WTC11 (cell line): ENCODE measurements around the gene OR5AC2.

Source experiments
- ATF3 ChIP-seq: sonication (generic); formaldehyde crosslinking; conservative IDR thresholded peaks from 2 replicates; pipeline ENCODE4 v1.8.1; 2022; ENCODE audit warnings: mild to moderate bottlenecking, missing genetic modification reagents
- CTCF ChIP-seq: fragments of 200-600 bp; IDR thresholded peaks from 2 replicates; pipeline ENCODE4 v1.8.0; 2022; ENCODE audit warnings: antibody characterized with exemption
- FOXP4 ChIP-seq: sonication (generic); formaldehyde crosslinking; IDR thresholded peaks from 2 replicates; pipeline ENCODE4 v1.8.0; 2022; ENCODE audit warnings: mild to moderate bottlenecking, missing genetic modification reagents
- KAT7 ChIP-seq: sonication (generic); formaldehyde crosslinking; IDR thresholded peaks from 2 replicates; pipeline ENCODE4 v1.8.1; 2023; ENCODE audit warnings: missing genetic modification reagents, mild to moderate bottlenecking, borderline replicate concordance
- NFE2L1 ChIP-seq: sonication (generic); formaldehyde crosslinking; IDR thresholded peaks from 2 replicates; pipeline ENCODE4 v1.8.1; 2023; ENCODE audit warnings: missing genetic modification reagents
- NFYB ChIP-seq: sonication (generic); formaldehyde crosslinking; conservative IDR thresholded peaks from 2 replicates; pipeline ENCODE4 v1.8.0; 2022; ENCODE audit warnings: low read depth, missing genetic modification reagents
- PRRX2 ChIP-seq: fragments of 250-450 bp; sonication (Bioruptor Pico); IDR thresholded peaks from 2 replicates; pipeline ENCODE4 v1.8.0; 2021; ENCODE audit warnings: mild to moderate bottlenecking
- SMAD3 ChIP-seq: sonication (generic); formaldehyde crosslinking; IDR thresholded peaks from 2 replicates; pipeline ENCODE4 v1.8.0; 2022; ENCODE audit warnings: missing genetic modification reagents, mild to moderate bottlenecking, borderline replicate concordance
- SMAD4 ChIP-seq: sonication (generic); formaldehyde crosslinking; IDR thresholded peaks from 2 replicates; pipeline ENCODE4 v1.8.0; 2022; ENCODE audit warnings: mild to moderate bottlenecking, missing genetic modification reagents

- TF ChIP-seq CTCF: no peak
- TF ChIP-seq KAT7 (CRISPR knock-in tag): no peak
- no peak for TF ChIP-seq SMAD3 (CRISPR knock-in tag)
- TF ChIP-seq PRRX2 (CRISPR knock-in tag): no peak
- TF ChIP-seq SMAD4 (CRISPR knock-in tag): no peak
- TF ChIP-seq NFE2L1: no peak
- TF ChIP-seq NFYB (CRISPR knock-in tag): no peak
- TF ChIP-seq ATF3 (CRISPR knock-in tag): no peak
- no peak for TF ChIP-seq FOXP4 (CRISPR knock-in tag)
Observed at GRCh38 chr3:98114264-98114663, 27.3 kb downstream of the OR5AC2 start.
